ENCODE measurements around the gene CHSY3.

- TF ChIP-seq POLR2AphosphoS5 (IDR thresholded peaks at IDR 0.05; ENCODE audit: insufficient read depth in 1 of 2, low read depth in 1 of 2) (no peak), CTCF (IDR thresholded peaks at IDR 0.05) (no peak)
Observed at GRCh38 chr5:129951039-129951438, 46.8 kb downstream of the CHSY3 start.
